HepG2 (cell line): ENCODE results near the gene CHST1. TPM values are rescaled to one million over a fixed set of nuclear protein-coding genes. Genes with fewer than 3 reads are reported as not detected.

Experiments used
- ATAC-seq: fragments of 200-7000 bp; cut with Tn5 transposase; 3 replicates; pipeline ENCODE4 v1.9.1; 2020; ENCODE audit warnings: mild to moderate bottlenecking, moderate library complexity
- BruUV-seq: library from RNA; stranded (reverse); fragments of 400-500 nt; replicated peaks from 2 replicates; lab custom pipeline; 2021; lab: Mats Ljungman, UMichigan
- CTCF ChIA-PET: fragments of 300-600 bp; formaldehyde crosslinking; extraction: SDS; loops from one replicate; lab custom pipeline; 2021; ENCODE audit warnings: low total read pairs, inconsistent platforms, low intra/inter-chr PET ratio; lab: Yijun Ruan, JAX
- POLR2A ChIA-PET: fragments of 350-600 bp; sonication (Branson Sonifier 250); formaldehyde crosslinking; loops from one replicate; lab custom pipeline; 2020; ENCODE audit warnings: antibody characterized with exemption, inconsistent platforms; lab: Yijun Ruan, JAX
- DNase-seq: peaks from one replicate; pipeline ENCODE4 v3.0.0-alpha.2; 2015; ENCODE audit warnings: low spot score
- FAIRE-seq: peaks from 3 replicates; lab custom pipeline; 2011; peaks lifted over from hg19 to GRCh38; lab: Jason Lieb, UNC
- H2AFZ ChIP-seq: one replicate; pipeline ENCODE4 v1.6.1; 2011; ENCODE audit warnings: low read length, inconsistent platforms
- H3K27ac ChIP-seq: fragments of 300-600 bp; 3 replicates; pipeline ENCODE4 v1.8.0; 2011; ENCODE audit warnings: mixed run types, mild to moderate bottlenecking, mixed read lengths, low read length, inconsistent platforms; ENCODE audit not compliant: insufficient read depth; ENCODE audit errors: extremely low read length
- H3K27me3 ChIP-seq, 2 experiments: fragments of 200-600 bp in 1 of 2; 2 replicates in 1 of 2; 3 replicates in 1 of 2; pipeline versions ENCODE4 v1.6.0 to v1.8.0; 2011; ENCODE audit warnings: low read length in 2 of 2, mild to moderate bottlenecking in 2 of 2, moderate library complexity in 2 of 2, inconsistent platforms in 1 of 2; ENCODE audit not compliant: insufficient read depth in 2 of 2, control insufficient read depth in 1 of 2
- H3K36me3 ChIP-seq, 2 experiments: fragments of 200-600 bp in 1 of 2; replicated peaks in 1 of 2; 2 replicates in 1 of 2; 3 replicates in 1 of 2; pipeline versions ENCODE4 v1.5.1 to v1.8.0; 2011; ENCODE audit warnings: low read length in 2 of 2, inconsistent platforms in 1 of 2; ENCODE audit not compliant: insufficient read depth in 2 of 2, control insufficient read depth in 1 of 2
- H3K4me1 ChIP-seq: 2 replicates; pipeline ENCODE4 v1.5.1; 2012; ENCODE audit warnings: low read length, inconsistent platforms; ENCODE audit not compliant: insufficient read depth
- H3K4me2 ChIP-seq: 2 replicates; pipeline ENCODE4 v1.6.0; 2011; ENCODE audit warnings: low read depth, low read length, inconsistent platforms
- H3K4me3 ChIP-seq, 3 experiments: fragments of 200-600 bp in 1 of 3; sonication (generic), shearing (Covaris generic) in 1 of 3; replicated peaks in 1 of 3; 2 replicates each; pipeline ENCODE4 v1.5.1; 2011 to 2016; ENCODE audit warnings: low read length in 3 of 3, inconsistent platforms in 2 of 3, low read depth in 2 of 3, mild to moderate bottlenecking in 2 of 3, control low read depth in 1 of 3, mixed read lengths in 1 of 3; ENCODE audit not compliant: insufficient read depth in 1 of 3
- H3K79me2 ChIP-seq: one replicate; pipeline ENCODE4 v1.6.1; 2011; ENCODE audit warnings: low read length, inconsistent platforms; ENCODE audit not compliant: insufficient read depth
- H3K9ac ChIP-seq: 2 replicates; pipeline ENCODE4 v1.6.0; 2011; ENCODE audit warnings: mild to moderate bottlenecking, low read depth, low read length, inconsistent platforms; ENCODE audit not compliant: insufficient read depth
- H3K9me3 ChIP-seq: 2 replicates; pipeline ENCODE4 v1.5.1; 2012; ENCODE audit warnings: mild to moderate bottlenecking, low read length
- H4K20me1 ChIP-seq: 2 replicates; pipeline ENCODE4 v1.6.0; 2011; ENCODE audit warnings: inconsistent platforms, mild to moderate bottlenecking, low read length, moderate library complexity; ENCODE audit not compliant: insufficient read depth
- ATRX ChIP-seq: sonication (generic); formaldehyde crosslinking; IDR thresholded peaks from 2 replicates; pipeline ENCODE4 v1.4.0; 2020; ENCODE audit warnings: missing genetic modification reagents, borderline replicate concordance
- CREB3 ChIP-seq: sonication (generic); formaldehyde crosslinking; IDR thresholded peaks from 2 replicates; pipeline ENCODE4 v1.5.0; 2020; ENCODE audit warnings: missing genetic modification reagents
- HIVEP1 ChIP-seq: sonication (generic); formaldehyde crosslinking; IDR thresholded peaks from 2 replicates; pipeline ENCODE4 v1.4.0; 2020; ENCODE audit warnings: mild to moderate bottlenecking, missing genetic modification reagents
- MTA1 ChIP-seq: sonication (generic); formaldehyde crosslinking; IDR thresholded peaks from 2 replicates; pipeline ENCODE4 v1.4.0; 2020; ENCODE audit warnings: missing genetic modification reagents, mild to moderate bottlenecking, borderline replicate concordance
- RXRA ChIP-seq: sonication (generic); formaldehyde crosslinking; IDR thresholded peaks from 2 replicates; pipeline ENCODE4 v1.5.1; 2020; ENCODE audit warnings: missing genetic modification reagents
- SRSF4 ChIP-seq: fragments of 200-400 bp; formaldehyde crosslinking; IDR thresholded peaks from one replicate; pipeline ENCODE4 v1.6.1; 2018; ENCODE audit warnings: mild to moderate bottlenecking, low read depth, low read length, moderate library complexity; ENCODE audit not compliant: poor library complexity, severe bottlenecking
- SRSF9 ChIP-seq: fragments of 200-400 bp; formaldehyde crosslinking; IDR thresholded peaks from 2 replicates; pipeline ENCODE4 v1.6.1; 2018; ENCODE audit warnings: borderline replicate concordance, mild to moderate bottlenecking, low read depth, low read length; ENCODE audit not compliant: insufficient read depth, poor library complexity, severe bottlenecking
- THAP9 ChIP-seq: sonication (generic); formaldehyde crosslinking; IDR thresholded peaks from 2 replicates; pipeline ENCODE4; 2020; ENCODE audit warnings: missing genetic modification reagents, mild to moderate bottlenecking, borderline replicate concordance
- ZBTB43 ChIP-seq: sonication (generic); formaldehyde crosslinking; conservative IDR thresholded peaks from 2 replicates; pipeline ENCODE4 v1.4.0; 2020; ENCODE audit warnings: missing genetic modification reagents
- ZFP1 ChIP-seq: IDR thresholded peaks from 2 replicates; pipeline ENCODE4 v1.6.1; 2016
- ZFP82 ChIP-seq: sonication (generic); formaldehyde crosslinking; IDR thresholded peaks from 2 replicates; pipeline ENCODE4 v1.5.1; 2020; ENCODE audit warnings: mild to moderate bottlenecking, missing genetic modification reagents, borderline replicate concordance
- ZNF34 ChIP-seq: sonication (generic); formaldehyde crosslinking; IDR thresholded peaks from 2 replicates; pipeline ENCODE4 v1.4.0; 2020; ENCODE audit warnings: mild to moderate bottlenecking, missing genetic modification reagents, borderline replicate concordance
- ZNF768 ChIP-seq: sonication (generic); formaldehyde crosslinking; IDR thresholded peaks from 2 replicates; pipeline ENCODE4 v1.4.0; 2020; ENCODE audit warnings: missing genetic modification reagents
- ZNF775 ChIP-seq: sonication (generic); formaldehyde crosslinking; IDR thresholded peaks from 2 replicates; pipeline ENCODE4 v1.4.0; 2020; ENCODE audit warnings: missing genetic modification reagents, mild to moderate bottlenecking, moderate library complexity, borderline replicate concordance
- ZSCAN31 ChIP-seq: sonication (generic); formaldehyde crosslinking; IDR thresholded peaks from 2 replicates; pipeline ENCODE4 v1.5.0; 2020; ENCODE audit warnings: low read depth, mild to moderate bottlenecking, missing genetic modification reagents
- WGBS: methylation state at CpG from one replicate; pipeline ENCODE4 v1.1.6; 2017; ENCODE audit warnings: low lambda C conversion rate; 5-methylcytosine and 5-hydroxymethylcytosine counted together
- in situ Hi-C: cut with HindIII; loops from 2 replicates; pipeline ENCODE4 v1.10.0; 2017; ENCODE audit warnings: low pct_unique_long_range_greater_than_20kb; ENCODE audit not compliant: extremely low pct_ligation_motif_present
- intact Hi-C: fragments of 100-400 bp; cut with micrococcal nuclease; formaldehyde crosslinking; loops from one replicate; pipeline ENCODE4 v1.10.0; 2022; ENCODE audit not compliant: unreplicated experiment
- polyA plus RNA-seq, 8 experiments: library from polyadenylated mRNA; depleted of rRNA in 3 of 8; stranded (reverse) in 7 of 8; unstranded in 1 of 8; fragments of >200 nt; fragmentation: Illumina TruSeq in 4 of 8; extraction: Trizol in 4 of 8; gene quantifications; 2 replicates each; pipeline versions ENCODE4 v1.2.1 to v1.2.3, GENCODE V29; 2011 to 2016; ENCODE audit warnings: low read depth in 4 of 8, missing spikeins in 1 of 8, mixed read lengths in 1 of 8; ENCODE audit not compliant: insufficient read depth in 1 of 8
- total RNA-seq, 5 experiments: library from RNA; depleted of rRNA; stranded (reverse); fragments of >200 nt; fragmentation: Illumina TruSeq; extraction: Trizol; gene quantifications; 2 replicates each; pipeline ENCODE4 v1.2.3, GENCODE V29; 2016; ENCODE audit warnings: low read depth in 1 of 5

Gene CHST1
- total and polyA plus RNA-seq, 2 of the 13 experiments (the other 11 are each of a cell fraction or from before 2014, with no cell fraction given): not detected

GRCh38 chr11:45625611-45626010 lies 39.8 kb downstream of the CHST1 start:
- H3K4me1 ChIP-seq: no peaks in the 10 kb centered on the region
- H3K27ac ChIP-seq: no peak overlapping the region
- FAIRE-seq (no peak), ATAC-seq (no peak), DNase-seq (no peak)
- no peak overlapping the region for H2AFZ ChIP-seq
- POLR2A ChIA-PET: no interaction called here
- no peaks in the 10 kb centered on the region for H3K79me2 ChIP-seq
- no peak overlapping the region for H3K4me3 ChIP-seq
- in situ Hi-C loops: no loop called here
- H4K20me1 ChIP-seq: no peaks in the 10 kb centered on the region
- no peaks in the 10 kb centered on the region for H3K27me3 ChIP-seq
- TF ChIP-seq HIVEP1 (CRISPR knock-in tag): no peak
- no peak for TF ChIP-seq ATRX (CRISPR knock-in tag)
- TF ChIP-seq ZFP1 (CRISPR knock-in tag): no peak
- no peak for TF ChIP-seq RXRA (CRISPR knock-in tag)
- no peak for TF ChIP-seq ZNF775
- TF ChIP-seq THAP9 (CRISPR knock-in tag): no peak
- no peak for TF ChIP-seq ZSCAN31 (CRISPR knock-in tag)
- no peak for TF ChIP-seq CREB3 (CRISPR knock-in tag)
- no peak for TF ChIP-seq MTA1 (CRISPR knock-in tag)
- no peak for TF ChIP-seq ZBTB43 (CRISPR knock-in tag)
- no peak for TF ChIP-seq SRSF4
- TF ChIP-seq ZNF768 (CRISPR knock-in tag): no peak
- TF ChIP-seq ZFP82 (CRISPR knock-in tag): no peak
- TF ChIP-seq ZNF34 (CRISPR knock-in tag): no peak
- TF ChIP-seq SRSF9: no peak
- intact Hi-C loops: no loop called here
- H3K9me3 ChIP-seq: no peaks in the 10 kb centered on the region
- no peaks in the 10 kb centered on the region for H3K36me3 ChIP-seq
- no TSS peak for BruUV-seq
- CTCF ChIA-PET: no interaction called here
- 56% methylated on average over 5 of the region's 6 CpGs for WGBS
- no peak overlapping the region for H3K4me2 ChIP-seq
- no peak overlapping the region for H3K9ac ChIP-seq
